IMR-90 (cell line): ENCODE measurements around the gene C5AR1. TPM values are rescaled to one million over a fixed set of nuclear protein-coding genes. Genes with fewer than 3 reads are reported as not detected.

Experiments
- ATAC-seq: fragments of 200-7000 bp; cut with Tn5 transposase; 2 replicates; pipeline ENCODE4 v1.9.1; 2020; ENCODE audit warnings: low read depth, mild to moderate bottlenecking, moderate library complexity
- BruUV-seq: library from RNA; stranded (reverse); fragments of 400-500 nt; replicated peaks from 2 replicates; lab custom pipeline; 2021; lab: Mats Ljungman, UMichigan
- CTCF ChIA-PET: fragments of 300-600 bp; formaldehyde crosslinking; extraction: SDS; loops from one replicate; lab custom pipeline; 2021; ENCODE audit warnings: antibody characterized with exemption; lab: Yijun Ruan, JAX
- POLR2A ChIA-PET: fragments of 300-600 bp; sonication (Branson Sonifier 250); formaldehyde crosslinking; loops from one replicate; lab custom pipeline; 2022; ENCODE audit warnings: antibody characterized with exemption; ENCODE audit not compliant: unreplicated experiment; lab: Charles Lee
- DNase-seq: peaks from one replicate; pipeline ENCODE4 v3.0.0; 2013
- H2AFZ ChIP-seq: replicated peaks from 2 replicates; pipeline ENCODE3; 2013; ENCODE audit warnings: low read length, mild to moderate bottlenecking; ENCODE audit not compliant: poor library complexity
- H2AK5ac ChIP-seq: 2 replicates; pipeline ENCODE4 v1.6.1; 2013; ENCODE audit warnings: low read depth, low read length, inconsistent platforms
- H2AK9ac ChIP-seq: replicated peaks from 2 replicates; pipeline ENCODE3; 2013; ENCODE audit warnings: mild to moderate bottlenecking, low read depth, low read length, moderate library complexity; ENCODE audit not compliant: poor library complexity
- H2BK120ac ChIP-seq: 2 replicates; pipeline ENCODE4 v1.6.1; 2013; ENCODE audit warnings: low read depth, low read length, inconsistent platforms
- H2BK15ac ChIP-seq: 3 replicates; pipeline ENCODE4 v1.6.1; 2013; ENCODE audit warnings: low read depth, low read length, inconsistent platforms
- H2BK20ac ChIP-seq: 2 replicates; pipeline ENCODE4 v1.6.1; 2013; ENCODE audit warnings: low read depth, mild to moderate bottlenecking, inconsistent platforms, low read length, moderate library complexity
- H2BK5ac ChIP-seq: 2 replicates; pipeline ENCODE4 v1.6.1; 2013; ENCODE audit warnings: mild to moderate bottlenecking, low read depth, low read length, inconsistent platforms; ENCODE audit not compliant: poor library complexity, severe bottlenecking
- H3K14ac ChIP-seq: replicated peaks from 2 replicates; pipeline ENCODE4 v1.6.1; 2013; ENCODE audit warnings: low read depth, low read length, inconsistent platforms
- H3K18ac ChIP-seq: 2 replicates; pipeline ENCODE4 v1.6.1; 2013; ENCODE audit warnings: low read depth, low read length, control low read depth
- H3K23ac ChIP-seq: 2 replicates; pipeline ENCODE4 v1.6.1; 2013; ENCODE audit warnings: low read depth, low read length, inconsistent platforms
- H3K27ac ChIP-seq: 2 replicates; pipeline ENCODE4 v1.5.1; 2013; ENCODE audit warnings: mild to moderate bottlenecking, control low read depth, low read length; ENCODE audit not compliant: insufficient read depth
- H3K27me3 ChIP-seq: 2 replicates; pipeline ENCODE4 v1.6.1; 2013; ENCODE audit warnings: low read length; ENCODE audit not compliant: control insufficient read depth, insufficient read depth
- H3K36me3 ChIP-seq: 2 replicates; pipeline ENCODE4 v1.6.1; 2013; ENCODE audit warnings: low read length, mixed read lengths; ENCODE audit not compliant: control insufficient read depth, insufficient read depth
- H3K4ac ChIP-seq: 2 replicates; pipeline ENCODE4 v1.6.1; 2013; ENCODE audit warnings: low read depth, low read length, inconsistent platforms
- H3K4me1 ChIP-seq: 2 replicates; pipeline ENCODE4 v1.6.1; 2013; ENCODE audit warnings: low read length, mixed read lengths; ENCODE audit not compliant: control insufficient read depth, insufficient read depth
- H3K4me2 ChIP-seq: 2 replicates; pipeline ENCODE4 v1.6.1; 2013; ENCODE audit warnings: low read depth, mild to moderate bottlenecking, control low read depth, low read length, moderate library complexity
- H3K4me3 ChIP-seq: 2 replicates; pipeline ENCODE4 v1.5.1; 2013; ENCODE audit warnings: low read depth, mild to moderate bottlenecking, control low read depth, low read length, moderate library complexity; ENCODE audit not compliant: insufficient read depth
- H3K56ac ChIP-seq: 2 replicates; pipeline ENCODE4 v1.6.1; 2013; ENCODE audit warnings: low read length, inconsistent platforms; ENCODE audit not compliant: insufficient read depth; ENCODE audit errors: extremely low read depth
- H3K79me1 ChIP-seq, 2 experiments: 2 replicates each; pipeline ENCODE4 v1.6.1; 2013; ENCODE audit warnings: low read length in 2 of 2, inconsistent platforms in 1 of 2, low read depth in 1 of 2
- H3K9ac ChIP-seq: 2 replicates; pipeline ENCODE4 v1.6.1; 2013; ENCODE audit warnings: low read depth, low read length, control low read depth
- H3K9me1 ChIP-seq: 2 replicates; pipeline ENCODE4 v1.6.1; 2013; ENCODE audit warnings: low read length, inconsistent platforms; ENCODE audit not compliant: insufficient read depth
- H3K9me3 ChIP-seq: 2 replicates; pipeline ENCODE4 v1.6.1; 2013; ENCODE audit warnings: low read length; ENCODE audit not compliant: control insufficient read depth, insufficient read depth
- H4K20me1 ChIP-seq: 2 replicates; pipeline ENCODE4 v1.6.1; 2013; ENCODE audit warnings: low read length, inconsistent platforms; ENCODE audit not compliant: insufficient read depth
- H4K5ac ChIP-seq: 2 replicates; pipeline ENCODE4 v1.6.1; 2013; ENCODE audit warnings: mild to moderate bottlenecking, low read depth, low read length, control low read depth
- H4K8ac ChIP-seq, 2 experiments: 2 replicates each; pipeline ENCODE4 v1.6.1; 2013; ENCODE audit warnings: low read depth in 2 of 2, low read length in 2 of 2, control low read depth in 1 of 2, inconsistent platforms in 1 of 2
- H4K91ac ChIP-seq: 2 replicates; pipeline ENCODE4 v1.6.1; 2013; ENCODE audit warnings: low read depth, low read length, inconsistent platforms; ENCODE audit not compliant: insufficient read depth
- BHLHE40 ChIP-seq: fragments of 150-350 bp; IDR thresholded peaks from 2 replicates; pipeline ENCODE4 v1.6.1; 2016; ENCODE audit warnings: mild to moderate bottlenecking, low read depth, low read length
- CHD1 ChIP-seq: IDR thresholded peaks from 2 replicates; pipeline ENCODE4 v1.6.1; 2012; ENCODE audit warnings: low read depth, low read length, improper control_type of control experiment
- FOS ChIP-seq: fragments of 150-350 bp; IDR thresholded peaks from 2 replicates; pipeline ENCODE4 v1.6.1; 2016; ENCODE audit warnings: low read depth, low read length
- MAFK ChIP-seq: IDR thresholded peaks from 2 replicates; pipeline ENCODE4 v1.6.1; 2012; ENCODE audit warnings: low read depth, low read length, improper control_type of control experiment
- MAZ ChIP-seq: IDR thresholded peaks from 2 replicates; pipeline ENCODE4 v1.6.1; 2012; ENCODE audit warnings: low read depth, mild to moderate bottlenecking, low read length, improper control_type of control experiment, moderate library complexity, borderline replicate concordance
- MXI1 ChIP-seq: IDR thresholded peaks from 2 replicates; pipeline ENCODE4 v1.6.1; 2012; ENCODE audit warnings: low read depth, mild to moderate bottlenecking, low read length, moderate library complexity, borderline replicate concordance
- NFE2L2 ChIP-seq: fragments of 150-350 bp; IDR thresholded peaks from 2 replicates; pipeline ENCODE4 v1.6.1; 2016; ENCODE audit warnings: low read depth, mild to moderate bottlenecking, low read length
- RAD21 ChIP-seq: IDR thresholded peaks from 2 replicates; pipeline ENCODE4 v1.6.1; 2012; ENCODE audit warnings: low read length, improper control_type of control experiment
- RCOR1 ChIP-seq: IDR thresholded peaks from 2 replicates; pipeline ENCODE4 v1.6.1; 2012; ENCODE audit warnings: mild to moderate bottlenecking, low read length, improper control_type of control experiment; ENCODE audit not compliant: insufficient replicate concordance
- RFX5 ChIP-seq: IDR thresholded peaks from 2 replicates; pipeline ENCODE4 v1.8.0; 2012; ENCODE audit warnings: low read depth, mild to moderate bottlenecking, low read length, moderate library complexity
- SMC3 ChIP-seq: fragments of 150-350 bp; IDR thresholded peaks from 2 replicates; pipeline ENCODE4 v1.6.1; 2016; ENCODE audit warnings: low read depth, mild to moderate bottlenecking, antibody characterized with exemption, low read length, moderate library complexity
- WGBS, 2 experiments: methylation state at CpG; one replicate each; pipeline versions ENCODE4 v1.1.5 to v1.1.7; 2013; ENCODE audit warnings: missing lambda C conversion rate in 2 of 2; ENCODE audit not compliant: insufficient read length in 1 of 2; ENCODE audit errors: extremely low coverage in 2 of 2; 5-methylcytosine and 5-hydroxymethylcytosine counted together
- dilution Hi-C: fragments of 300-500 bp; cut with HindIII; formaldehyde crosslinking; loops from one replicate; pipeline ENCODE4 v1.14.3; 2018; ENCODE audit warnings: low sequenced_read_pairs; ENCODE audit not compliant: unreplicated experiment
- in situ Hi-C: fragments of 300-500 bp; cut with MboI; formaldehyde crosslinking; loops from 3 replicates; pipeline ENCODE4 v1.14.3; 2019; ENCODE audit warnings: low sequenced_read_pairs, inconsistent platforms, mixed read lengths
- intact Hi-C: fragments of 100-400 bp; cut with micrococcal nuclease; formaldehyde crosslinking; loops from 2 replicates; pipeline ENCODE4 v1.10.0; 2022
- polyA plus RNA-seq, 3 experiments: library from polyadenylated mRNA; depleted of rRNA; stranded (reverse); fragments of >200 nt; gene quantifications; 2 replicates each; pipeline ENCODE4 v1.2.3, GENCODE V29; 2012; ENCODE audit warnings: low replicate concordance in 1 of 3
- total RNA-seq: library from RNA; depleted of rRNA; stranded (reverse); fragments of >200 nt; gene quantifications from 2 replicates; pipeline ENCODE4 v1.2.3, GENCODE V29; 2012
- TF ChIP-seq, protein P1 (sequence below): conservative IDR thresholded peaks from 2 replicates; pipeline ENCODE4 v1.5.1; 2012; ENCODE audit warnings: mild to moderate bottlenecking, low read depth, low read length, improper control_type of control experiment
- TF ChIP-seq, protein P2 (sequence below): fragments of 150-350 bp; IDR thresholded peaks from 2 replicates; pipeline ENCODE4 v1.6.1; 2017; ENCODE audit warnings: mild to moderate bottlenecking, antibody characterized with exemption, low read length, low read depth
- TF ChIP-seq, protein P3 (sequence below): fragments of 150-350 bp; IDR thresholded peaks from 2 replicates; pipeline ENCODE4 v1.6.1; 2016; ENCODE audit warnings: low read depth, mild to moderate bottlenecking, low read length, moderate library complexity, borderline replicate concordance

C5AR1 gene
- total and polyA plus RNA-seq, 2 of the 4 experiments (the other 2 are of a cell fraction): under 0.01 to 1.0 TPM

DNA sequence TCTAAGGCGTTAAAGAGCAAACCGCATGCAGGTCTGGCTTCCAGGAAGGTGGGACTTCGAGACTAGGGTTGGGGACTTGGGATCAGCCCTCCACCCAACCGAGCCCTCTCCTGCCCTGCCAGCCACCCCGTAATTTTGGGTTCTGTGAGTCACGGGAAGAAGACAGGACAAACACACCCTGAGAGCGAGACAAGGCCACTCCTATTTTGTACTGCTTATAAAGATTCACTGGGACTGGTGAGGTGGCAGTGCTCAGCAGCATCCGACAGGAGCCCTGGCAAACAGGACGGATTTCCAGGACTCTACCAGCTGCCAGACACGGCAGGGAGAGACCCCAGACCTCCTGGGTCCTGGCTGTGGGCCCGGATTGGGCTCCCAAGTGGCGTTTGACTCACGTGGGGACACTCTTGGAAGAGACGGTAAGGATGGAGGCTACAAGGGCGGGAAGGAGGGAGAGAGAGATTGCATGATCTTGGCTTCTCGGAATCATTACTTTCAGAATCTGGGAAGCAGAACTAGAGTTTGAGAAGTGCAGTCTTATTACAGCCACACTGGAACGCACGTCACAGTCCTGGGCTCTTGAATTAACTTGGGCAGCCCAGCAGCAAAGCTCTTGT is 22.4 kb downstream of the C5AR1 start, which contains the start of gene C5AR2:
Gene C5AR2, plus strand, starts transcription at position 245 of the 617 bp plus-strand sequence. CDS start 8,625 bp downstream, outside the sequence.
- no peak for DNase-seq
- no peak within 1 kb of the TSS for H4K5ac ChIP-seq
- H3K56ac ChIP-seq: no peak within 1 kb of the TSS
- WGBS, 2 experiments: 70% methylated on average over 4 of the region's 18 CpGs; no CpG with 5 or more reads in 1 of the 2 experiments
- H3K9me1 ChIP-seq: 0 out of 2 replicates have a peak, but pooled peaks cover 5% of the 10 kb centered on the region
- dilution Hi-C loops: no loop called here
- H4K91ac ChIP-seq: no peak within 1 kb of the TSS; the same call in 1 of the 2 replicates
- no peak for TF ChIP-seq FOS
- no peak for TF ChIP-seq SMC3
- TF ChIP-seq, protein P1, sequence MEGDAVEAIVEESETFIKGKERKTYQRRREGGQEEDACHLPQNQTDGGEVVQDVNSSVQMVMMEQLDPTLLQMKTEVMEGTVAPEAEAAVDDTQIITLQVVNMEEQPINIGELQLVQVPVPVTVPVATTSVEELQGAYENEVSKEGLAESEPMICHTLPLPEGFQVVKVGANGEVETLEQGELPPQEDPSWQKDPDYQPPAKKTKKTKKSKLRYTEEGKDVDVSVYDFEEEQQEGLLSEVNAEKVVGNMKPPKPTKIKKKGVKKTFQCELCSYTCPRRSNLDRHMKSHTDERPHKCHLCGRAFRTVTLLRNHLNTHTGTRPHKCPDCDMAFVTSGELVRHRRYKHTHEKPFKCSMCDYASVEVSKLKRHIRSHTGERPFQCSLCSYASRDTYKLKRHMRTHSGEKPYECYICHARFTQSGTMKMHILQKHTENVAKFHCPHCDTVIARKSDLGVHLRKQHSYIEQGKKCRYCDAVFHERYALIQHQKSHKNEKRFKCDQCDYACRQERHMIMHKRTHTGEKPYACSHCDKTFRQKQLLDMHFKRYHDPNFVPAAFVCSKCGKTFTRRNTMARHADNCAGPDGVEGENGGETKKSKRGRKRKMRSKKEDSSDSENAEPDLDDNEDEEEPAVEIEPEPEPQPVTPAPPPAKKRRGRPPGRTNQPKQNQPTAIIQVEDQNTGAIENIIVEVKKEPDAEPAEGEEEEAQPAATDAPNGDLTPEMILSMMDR: no peak
- TF ChIP-seq RAD21: no peak
- TF ChIP-seq BHLHE40: no peak
- TF ChIP-seq RCOR1: no peak
- TF ChIP-seq CHD1: no peak
- no peak for TF ChIP-seq MAZ
- TF ChIP-seq NFE2L2: no peak
- no peak for TF ChIP-seq MAFK
- TF ChIP-seq, protein P2, sequence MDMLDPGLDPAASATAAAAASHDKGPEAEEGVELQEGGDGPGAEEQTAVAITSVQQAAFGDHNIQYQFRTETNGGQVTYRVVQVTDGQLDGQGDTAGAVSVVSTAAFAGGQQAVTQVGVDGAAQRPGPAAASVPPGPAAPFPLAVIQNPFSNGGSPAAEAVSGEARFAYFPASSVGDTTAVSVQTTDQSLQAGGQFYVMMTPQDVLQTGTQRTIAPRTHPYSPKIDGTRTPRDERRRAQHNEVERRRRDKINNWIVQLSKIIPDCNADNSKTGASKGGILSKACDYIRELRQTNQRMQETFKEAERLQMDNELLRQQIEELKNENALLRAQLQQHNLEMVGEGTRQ: no peak
- TF ChIP-seq MXI1: no peak
- no peak for TF ChIP-seq RFX5
- TF ChIP-seq, protein P3, sequence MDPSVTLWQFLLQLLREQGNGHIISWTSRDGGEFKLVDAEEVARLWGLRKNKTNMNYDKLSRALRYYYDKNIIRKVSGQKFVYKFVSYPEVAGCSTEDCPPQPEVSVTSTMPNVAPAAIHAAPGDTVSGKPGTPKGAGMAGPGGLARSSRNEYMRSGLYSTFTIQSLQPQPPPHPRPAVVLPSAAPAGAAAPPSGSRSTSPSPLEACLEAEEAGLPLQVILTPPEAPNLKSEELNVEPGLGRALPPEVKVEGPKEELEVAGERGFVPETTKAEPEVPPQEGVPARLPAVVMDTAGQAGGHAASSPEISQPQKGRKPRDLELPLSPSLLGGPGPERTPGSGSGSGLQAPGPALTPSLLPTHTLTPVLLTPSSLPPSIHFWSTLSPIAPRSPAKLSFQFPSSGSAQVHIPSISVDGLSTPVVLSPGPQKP: no peak
- H2AK9ac ChIP-seq: peak within 1 kb of the TSS; percentile 39
- H3K9me3 ChIP-seq: no peaks in the 10 kb centered on the region
- peaks cover 3% of the 10 kb centered on the region; the same call in 1 of the 2 replicates for H3K4me1 ChIP-seq
- no peak within 1 kb of the TSS for H3K4me2 ChIP-seq
- no peaks in the 10 kb centered on the region for H3K36me3 ChIP-seq
- peak within 1 kb of the TSS; percentile 86 for H2AFZ ChIP-seq
- H2BK5ac ChIP-seq: no peak within 1 kb of the TSS
- no peaks in the 10 kb centered on the region for H4K20me1 ChIP-seq
- no peak within 1 kb of the TSS for H3K27ac ChIP-seq
- peak within 1 kb of the TSS in 1 of 2 experiments; percentile 51; a peak in 1 of 4 replicates for H4K8ac ChIP-seq
- POLR2A ChIA-PET: no interaction called here
- BruUV-seq: no TSS peak
- H3K9ac ChIP-seq: no peak within 1 kb of the TSS
- H3K4me3 ChIP-seq: no peak within 1 kb of the TSS
- no peaks in the 10 kb centered on the region for H3K27me3 ChIP-seq
- H3K4ac ChIP-seq: peak within 1 kb of the TSS; percentile 69
- peak within 1 kb of the TSS; percentile 84; the same call in 1 of the 3 replicates for H2BK15ac ChIP-seq
- no peaks in the 10 kb centered on the region for H3K79me1 ChIP-seq
- in situ Hi-C loops: no loop called here
- H3K23ac ChIP-seq: no peak within 1 kb of the TSS; the same call in 1 of the 2 replicates
- H2BK20ac ChIP-seq: peak within 1 kb of the TSS; percentile 47; the same call in 1 of the 2 replicates
- H2AK5ac ChIP-seq: peak within 1 kb of the TSS; percentile 29; the same call in 1 of the 2 replicates
- CTCF ChIA-PET: interaction anchor here (0.6 kb wide), 1 partner anchor 10 kb away, joined by 5 read pairs; no protein-coding TSS in a partner anchor
- ATAC-seq: no peak
- H3K18ac ChIP-seq: no peak within 1 kb of the TSS
- intact Hi-C loops: no loop called here
- peak within 1 kb of the TSS; percentile 56 for H2BK120ac ChIP-seq
- peak within 1 kb of the TSS; percentile 52; the same call in 1 of the 2 replicates for H3K14ac ChIP-seq
